COR-L47 (cell line): ENCODE data around the gene TNFRSF9.

Source experiments
- DNase-seq: peaks from one replicate; lab custom pipeline; 2025; lab: John Stamatoyannopoulos, UW

The TNFRSF9 gene

GRCh38 chr1:7916501-7916830 lies 24.2 kb downstream of the TNFRSF9 start:
- no peak for DNase-seq

GRCh38 chr1:7915826-7916500 lies 24.7 kb downstream of the TNFRSF9 start:
- no peak for DNase-seq

GRCh38 chr1:7912743-7913557 lies 27.7 kb downstream of the TNFRSF9 start:
- DNase-seq, result no peak

GRCh38 chr1:7912145-7912544 lies 28.5 kb downstream of the TNFRSF9 start:
- no peak for DNase-seq

- no peak for DNase-seq
Measured at GRCh38 chr1:7905262-7905661, 35.4 kb downstream of the TNFRSF9 start.

GRCh38 chr1:7902478-7903085 lies 38.1 kb downstream of the TNFRSF9 start:
- DNase-seq, result peak; percentile 60

GRCh38 chr1:7899741-7900140 lies 40.9 kb downstream of the TNFRSF9 start:
- no peak for DNase-seq

GRCh38 chr1:7898962-7899361 lies 41.7 kb downstream of the TNFRSF9 start:
- DNase-seq, result no peak

GRCh38 chr1:7896994-7897393 lies 43.6 kb downstream of the TNFRSF9 start:
- no peak for DNase-seq

GRCh38 chr1:7893529-7894180 lies 47.0 kb downstream of the TNFRSF9 start:
- no peak for DNase-seq

- DNase-seq, result no peak
Measured at GRCh38 chr1:7891804-7892203, 48.8 kb downstream of the TNFRSF9 start.

- no peak for DNase-seq
Measured at GRCh38 chr1:7890853-7891252, 49.8 kb downstream of the TNFRSF9 start.

- DNase-seq, result no peak
Measured at GRCh38 chr1:7888248-7889081, 52.2 kb downstream of the TNFRSF9 start.

GRCh38 chr1:7886405-7886745 lies 54.3 kb downstream of the TNFRSF9 start:
- peak; percentile 81 for DNase-seq

- no peak for DNase-seq
Measured at GRCh38 chr1:7885513-7886404, 54.9 kb downstream of the TNFRSF9 start.

GRCh38 chr1:7884757-7885156 lies 55.9 kb downstream of the TNFRSF9 start:
- DNase-seq, result no peak

- no peak for DNase-seq
Measured at GRCh38 chr1:7879228-7879627, 61.4 kb downstream of the TNFRSF9 start.

- DNase-seq, result no peak
Measured at GRCh38 chr1:7878027-7878426, 62.6 kb downstream of the TNFRSF9 start.

GRCh38 chr1:7873801-7874795 lies 66.5 kb downstream of the TNFRSF9 start:
- no peak for DNase-seq

- DNase-seq, result no peak
Measured at GRCh38 chr1:7871136-7871535, 69.5 kb downstream of the TNFRSF9 start.
